Cardiac muscle cell (in vitro differentiated cells and primary cell): Measurements from ENCODE around the gene DDX42. TPM values are rescaled to one million over a fixed set of nuclear protein-coding genes. Genes with fewer than 3 reads are reported as not detected.

Experiments used
- DNase-seq, 2 donors: peaks; one replicate each; pipeline versions ENCODE4 v3.0.0 to v3.0.0-alpha.2; 2010 to 2017; ENCODE audit warnings: low read depth in 1 of 2, low spot score in 1 of 2
- H3K27ac ChIP-seq: fragments of 200-600 bp; sonication (generic); 2 replicates; pipeline ENCODE4 v1.5.1; 2016
- H3K27me3 ChIP-seq: fragments of 200-600 bp; sonication (generic); 2 replicates; pipeline ENCODE4 v1.6.0; 2016; ENCODE audit warnings: control low read depth
- H3K36me3 ChIP-seq: fragments of 200-600 bp; sonication (generic); 2 replicates; pipeline ENCODE4 v1.5.1; 2016; ENCODE audit warnings: control low read depth
- H3K4me1 ChIP-seq: fragments of 200-600 bp; sonication (generic); 2 replicates; pipeline ENCODE4 v1.8.1; 2017; ENCODE audit warnings: low read depth, mild to moderate bottlenecking, mixed run types
- H3K4me3 ChIP-seq: fragments of 200-600 bp; sonication (generic); 2 replicates; pipeline ENCODE4 v1.5.1; 2016; ENCODE audit warnings: mild to moderate bottlenecking
- H3K9me3 ChIP-seq: fragments of 200-600 bp; sonication (generic); 2 replicates; pipeline ENCODE4 v1.5.1; 2017; ENCODE audit warnings: low read depth, mild to moderate bottlenecking, control low read depth
- CTCF ChIP-seq: IDR thresholded peaks from 2 replicates; pipeline ENCODE4 v1.5.1; 2012; ENCODE audit warnings: low read depth, mild to moderate bottlenecking, low read length
- polyA plus RNA-seq: library from polyadenylated mRNA; unstranded; fragments of >200 nt; fragmentation: Nextera tagmentation; extraction: Ambion mirVana; gene quantifications from 2 replicates; pipeline ENCODE4 v1.2.1, GENCODE V29; 2016
- total RNA-seq: library from RNA; depleted of rRNA; stranded (reverse); fragments of >200 nt; gene quantifications from 2 replicates; pipeline ENCODE4 v1.2.3, GENCODE V29; 2016

DDX42 gene
- 49.0 and 91.0 TPM in 2 replicates for total RNA-seq
- polyA plus RNA-seq = 58.1 and 71.6 TPM in 2 replicates

- Histone ChIP-seq H3K4me3 (peak within 1 kb of the TSS; percentile 93), H3K27ac (peak within 1 kb of the TSS; percentile 95), H3K4me1 (peaks cover 8% of the 10 kb centered on the region), H3K36me3 (peaks cover 2% of the 10 kb centered on the region), H3K9me3 (no peaks in the 10 kb centered on the region), H3K27me3 (no peaks in the 10 kb centered on the region)
- peak; percentile 29 for TF ChIP-seq CTCF
- DNase-seq = peak; percentile 70 to 77
These were observed at the start of gene DDX42 for GRCh38 chr17:63774141-63774968. Gene DDX42 (plus strand): TSS chr17:63774170. CDS start chr17:63787050, 12,880 bp downstream.

GRCh38 chr17:63735691-63736090 is 38.3 kb upstream of the DDX42 start:
- TF ChIP-seq CTCF = no peak
- H3K27ac ChIP-seq = no peak overlapping the region
- H3K9me3 ChIP-seq = no peaks in the 10 kb centered on the region
- DNase-seq = no peak
- no peaks in the 10 kb centered on the region for H3K27me3 ChIP-seq
- peaks cover 5% of the 10 kb centered on the region for H3K4me1 ChIP-seq
- H3K4me3 ChIP-seq = no peak overlapping the region
- no peaks in the 10 kb centered on the region for H3K36me3 ChIP-seq

GRCh38 chr17:63740464-63741142 is 33.4 kb upstream of the DDX42 start:
- Histone ChIP-seq H3K27ac (peak overlapping the region; percentile 89), H3K4me3 (peak overlapping the region; percentile 84), H3K9me3 (no peaks in the 10 kb centered on the region), H3K4me1 (peaks cover 5% of the 10 kb centered on the region), H3K27me3 (no peaks in the 10 kb centered on the region), H3K36me3 (no peaks in the 10 kb centered on the region)
- DNase-seq = peak in 1 of 2 donors; percentile 6
- no peak for TF ChIP-seq CTCF

GRCh38 chr17:63741143-63741407 is 32.9 kb upstream of the DDX42 start:
- Histone ChIP-seq H3K4me1 (peaks cover 5% of the 10 kb centered on the region), H3K9me3 (no peaks in the 10 kb centered on the region), H3K36me3 (peaks cover 3% of the 10 kb centered on the region), H3K4me3 (peak overlapping the region; percentile 84), H3K27me3 (no peaks in the 10 kb centered on the region), H3K27ac (peak overlapping the region; percentile 89)
- DNase-seq = no peak
- no peak for TF ChIP-seq CTCF

- Histone ChIP-seq H3K27ac (peak within 1 kb of the TSS; percentile 89), H3K4me3 (peak within 1 kb of the TSS; percentile 84), H3K9me3 (no peaks in the 10 kb centered on the region), H3K27me3 (no peaks in the 10 kb centered on the region), H3K4me1 (peaks cover 5% of the 10 kb centered on the region), H3K36me3 (peaks cover 8% of the 10 kb centered on the region)
- peak; percentile 98 to 99 for DNase-seq
- TF ChIP-seq CTCF = no peak
These were observed 32.4 kb upstream of the DDX42 start, which contains the start of gene STRADA for GRCh38 chr17:63741408-63742173. Gene STRADA (minus strand): TSS chr17:63741799. CDS start chr17:63728369, 13,430 bp downstream.
